SHP77 (cell line): Measurements from ENCODE around the gene VPS11.

ENCODE experiments used
- DNase-seq, 2 experiments: peaks; one replicate each; lab custom pipeline; 2025; lab: John Stamatoyannopoulos, UW

VPS11 gene

DNA sequence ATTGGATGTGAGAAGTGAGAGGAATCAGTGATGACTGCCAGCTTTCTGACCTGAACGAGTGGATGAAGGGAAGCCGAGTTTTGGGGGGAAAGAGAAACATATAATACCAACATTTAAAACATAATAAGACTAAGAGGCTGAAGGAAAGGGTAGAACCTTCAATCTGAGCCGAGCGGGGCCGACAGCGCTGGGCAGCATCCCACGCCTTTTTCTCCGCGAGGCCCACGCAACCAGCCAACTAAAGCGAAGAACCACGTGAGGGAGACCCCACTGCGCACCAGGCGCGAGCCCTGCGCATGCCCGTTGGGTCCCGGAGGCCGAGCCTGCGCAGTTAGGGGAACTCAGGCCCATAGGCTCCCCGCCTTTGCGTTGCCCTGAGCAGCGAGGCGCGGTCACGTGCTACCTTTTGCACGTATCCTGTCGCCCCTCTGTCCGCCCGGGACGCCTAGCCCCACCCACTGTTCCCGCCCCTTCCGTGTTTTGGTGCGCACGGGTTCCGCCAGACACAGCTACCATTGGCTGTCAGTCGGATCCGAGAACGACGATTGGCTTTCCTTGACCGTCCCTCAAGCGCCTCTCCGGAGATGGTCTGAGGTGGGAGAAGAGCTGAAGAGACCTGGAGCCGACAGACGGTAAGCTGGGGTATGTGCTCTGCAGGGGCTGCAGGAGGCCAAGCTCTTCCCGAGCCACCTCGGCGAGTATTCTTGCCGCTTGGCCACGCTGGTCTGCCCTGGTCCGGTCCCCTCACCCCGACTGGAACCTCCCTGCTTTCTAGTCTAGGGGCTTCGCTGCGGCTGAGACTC lies 53.6 kb downstream of the VPS11 start, which contains the start of gene HINFP:
Gene HINFP, plus strand, starts transcription at position 573 of the 803 bp plus-strand sequence. CDS start 5,365 bp downstream, outside the sequence.
- DNase-seq, result peak; percentile 98

DNA sequence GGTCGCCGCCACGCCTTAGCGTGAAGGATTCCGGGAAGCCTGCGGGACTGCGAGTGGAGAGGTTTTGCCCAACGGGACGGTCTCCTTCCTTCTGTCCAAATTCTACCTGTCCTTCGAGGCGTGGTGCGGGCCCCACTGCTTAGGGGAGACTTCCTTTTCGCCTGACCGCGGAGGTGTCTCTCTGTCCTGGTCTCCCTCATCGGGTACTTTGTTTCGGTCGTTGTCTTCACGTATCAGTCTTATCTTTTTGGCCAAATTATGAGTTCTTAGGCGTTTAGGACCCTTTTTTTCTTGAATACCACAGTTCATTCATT lies 54.1 kb downstream of the VPS11 start:
- no peak for DNase-seq

DNA sequence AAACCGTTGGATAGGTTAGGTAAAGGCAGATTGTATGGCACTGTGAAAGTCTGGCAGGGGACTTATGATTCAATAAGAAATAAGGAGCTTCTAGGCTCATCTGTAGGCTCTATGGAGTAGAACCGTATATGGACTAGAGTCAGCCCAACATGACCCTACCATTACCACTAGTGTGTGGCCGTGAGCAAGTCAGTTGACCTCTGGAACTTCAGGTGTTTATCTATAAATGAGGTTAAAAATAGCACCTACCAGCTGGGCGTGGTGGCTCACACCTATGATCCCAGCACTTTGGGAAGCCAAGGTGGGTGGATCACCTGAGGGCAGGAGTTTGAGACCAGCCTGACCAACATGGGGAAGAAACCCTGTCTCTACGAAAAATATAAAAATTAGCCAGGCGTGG lies 58.2 kb downstream of the VPS11 start:
- no peak for DNase-seq

DNA sequence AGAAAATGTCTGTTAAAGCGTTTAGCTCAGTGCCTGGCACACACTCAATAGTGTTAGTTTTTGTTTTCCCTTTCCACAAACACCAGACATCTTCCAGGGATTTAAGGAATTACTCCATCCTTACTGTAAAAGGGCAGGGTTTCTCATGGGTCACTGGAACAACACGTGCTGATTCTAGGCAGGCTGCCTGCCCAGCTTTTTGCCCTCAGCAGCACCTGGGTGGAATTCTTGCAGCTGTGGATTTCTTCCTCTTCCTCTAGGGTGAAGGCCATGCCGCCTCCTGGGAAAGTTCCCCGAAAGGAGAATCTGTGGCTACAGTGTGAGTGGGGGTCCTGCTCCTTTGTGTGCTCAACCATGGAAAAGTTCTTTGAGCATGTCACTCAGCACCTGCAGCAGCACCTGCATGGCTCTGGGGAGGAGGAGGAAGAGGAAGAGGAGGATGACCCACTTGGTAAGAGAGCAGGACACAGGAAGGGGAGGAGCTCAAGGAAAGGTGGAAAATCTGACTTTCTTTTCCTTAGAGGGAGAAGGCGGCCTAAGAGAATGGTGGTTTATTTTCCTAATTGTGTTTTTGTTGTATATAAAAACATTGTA lies 59.2 kb downstream of the VPS11 start:
- DNase-seq, result no peak

DNA sequence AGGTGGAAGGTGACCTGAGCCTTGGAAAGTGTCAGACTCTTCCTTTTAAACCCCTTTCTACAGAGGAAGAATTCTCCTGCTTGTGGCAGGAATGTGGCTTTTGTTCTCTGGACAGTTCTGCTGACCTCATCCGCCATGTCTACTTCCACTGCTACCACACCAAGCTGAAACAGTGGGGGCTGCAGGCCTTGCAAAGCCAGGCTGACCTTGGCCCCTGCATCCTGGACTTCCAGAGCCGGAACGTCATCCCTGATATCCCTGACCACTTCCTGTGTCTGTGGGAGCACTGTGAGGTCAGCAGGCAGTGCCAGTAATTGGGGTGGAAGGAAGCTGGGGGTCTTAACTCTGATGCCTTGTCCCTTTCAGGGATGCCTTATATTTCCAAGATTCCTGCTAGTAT lies 63.0 kb downstream of the VPS11 start:
- DNase-seq, result no peak
